GM10248 (cell line): ENCODE results near the gene EPHB1.

Source experiments
- CTCF ChIA-PET: fragments of 300-600 bp; sonication (Branson Sonifier 250); formaldehyde crosslinking; extraction: SDS; loops from one replicate; lab custom pipeline; 2021; ENCODE audit warnings: antibody characterized with exemption; lab: Yijun Ruan, JAX
- POLR2A ChIA-PET: fragments of 350-650 bp; sonication (Branson Sonifier 250); formaldehyde crosslinking; extraction: SDS; loops from one replicate; lab custom pipeline; 2020; ENCODE audit warnings: antibody characterized with exemption; lab: Yijun Ruan, JAX
- DNase-seq: peaks from one replicate; pipeline ENCODE4 v3.0.0; 2012; ENCODE audit errors: extremely low spot score
- TF ChIP-seq, protein P1 (sequence below): IDR thresholded peaks from 2 replicates; pipeline ENCODE4 v1.5.1; 2012; ENCODE audit warnings: mild to moderate bottlenecking, low read depth; ENCODE audit errors: extremely low read depth, missing control alignments, control extremely low read depth

EPHB1 gene

DNA sequence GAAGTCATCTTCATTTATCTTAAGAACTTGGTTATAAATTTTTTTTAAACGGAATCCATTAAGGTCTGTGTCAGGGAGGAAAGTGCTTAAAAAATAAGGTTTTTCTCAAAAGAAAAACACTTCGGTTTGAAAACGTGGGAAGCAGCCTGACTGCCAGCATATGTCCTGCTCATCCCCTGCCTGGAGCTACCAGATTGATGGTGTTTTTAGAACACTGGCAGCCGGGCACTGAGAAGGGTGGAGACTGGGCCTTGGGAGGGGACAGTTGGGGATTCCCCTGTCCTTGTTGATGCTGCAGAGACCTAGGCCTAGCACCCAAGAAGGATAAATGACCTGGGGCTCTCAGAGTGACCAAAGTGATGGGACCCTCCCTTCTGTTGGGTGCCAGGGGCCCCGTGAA lies 296.9 kb downstream of the EPHB1 start:
- ChIA-PET CTCF (no interaction called here), POLR2A (no interaction called here)
- DNase-seq = no peak
- TF ChIP-seq, protein P1, sequence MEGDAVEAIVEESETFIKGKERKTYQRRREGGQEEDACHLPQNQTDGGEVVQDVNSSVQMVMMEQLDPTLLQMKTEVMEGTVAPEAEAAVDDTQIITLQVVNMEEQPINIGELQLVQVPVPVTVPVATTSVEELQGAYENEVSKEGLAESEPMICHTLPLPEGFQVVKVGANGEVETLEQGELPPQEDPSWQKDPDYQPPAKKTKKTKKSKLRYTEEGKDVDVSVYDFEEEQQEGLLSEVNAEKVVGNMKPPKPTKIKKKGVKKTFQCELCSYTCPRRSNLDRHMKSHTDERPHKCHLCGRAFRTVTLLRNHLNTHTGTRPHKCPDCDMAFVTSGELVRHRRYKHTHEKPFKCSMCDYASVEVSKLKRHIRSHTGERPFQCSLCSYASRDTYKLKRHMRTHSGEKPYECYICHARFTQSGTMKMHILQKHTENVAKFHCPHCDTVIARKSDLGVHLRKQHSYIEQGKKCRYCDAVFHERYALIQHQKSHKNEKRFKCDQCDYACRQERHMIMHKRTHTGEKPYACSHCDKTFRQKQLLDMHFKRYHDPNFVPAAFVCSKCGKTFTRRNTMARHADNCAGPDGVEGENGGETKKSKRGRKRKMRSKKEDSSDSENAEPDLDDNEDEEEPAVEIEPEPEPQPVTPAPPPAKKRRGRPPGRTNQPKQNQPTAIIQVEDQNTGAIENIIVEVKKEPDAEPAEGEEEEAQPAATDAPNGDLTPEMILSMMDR = no peak

GRCh38 chr3:135093121-135093520 lies 298.1 kb downstream of the EPHB1 start:
- ChIA-PET CTCF (no interaction called here), POLR2A (no interaction called here)
- DNase-seq = no peak
- TF ChIP-seq, protein P1 = no peak

- no peak for DNase-seq
- ChIA-PET CTCF (interaction anchor here (1.7 kb wide), 1 partner anchor 13 kb away, joined by 4 read pairs; no protein-coding TSS in a partner anchor), POLR2A (no interaction called here)
- TF ChIP-seq, protein P1 = no peak
Measured at GRCh38 chr3:135097276-135097946, 302.4 kb downstream of the EPHB1 start.

DNA sequence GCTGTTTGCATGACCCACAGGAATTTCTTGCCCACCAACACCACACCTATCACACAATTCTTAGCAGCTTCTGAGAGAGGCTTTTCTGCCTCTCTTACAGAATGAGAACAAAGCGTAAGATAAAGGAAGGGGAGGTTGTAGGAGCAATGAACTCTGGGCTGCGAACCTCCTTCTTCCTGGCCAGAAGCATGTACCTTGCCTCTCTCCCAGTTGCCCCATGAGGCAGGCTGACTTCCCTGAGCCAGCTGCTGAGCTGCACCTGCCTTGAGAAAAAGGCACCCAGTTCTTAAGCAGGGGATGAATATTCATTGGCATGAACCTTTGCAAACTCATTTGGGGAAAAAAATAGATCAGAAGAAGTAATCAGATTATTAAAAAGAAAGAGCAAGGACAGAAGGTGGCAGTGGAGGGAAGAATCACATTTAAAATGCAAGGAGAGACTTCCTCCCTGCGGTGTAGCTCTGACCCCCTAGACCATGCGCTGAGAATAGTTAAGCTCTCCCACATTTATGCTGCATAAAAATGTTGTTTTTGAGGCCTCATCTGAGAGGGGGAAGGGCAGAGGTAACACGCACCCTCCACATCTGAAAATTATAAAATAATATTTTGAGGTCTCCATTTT lies 304.8 kb downstream of the EPHB1 start:
- DNase-seq = no peak
- CTCF ChIA-PET = no interaction called here
- TF ChIP-seq, protein P1 = no peak
- POLR2A ChIA-PET = no interaction called here

DNA sequence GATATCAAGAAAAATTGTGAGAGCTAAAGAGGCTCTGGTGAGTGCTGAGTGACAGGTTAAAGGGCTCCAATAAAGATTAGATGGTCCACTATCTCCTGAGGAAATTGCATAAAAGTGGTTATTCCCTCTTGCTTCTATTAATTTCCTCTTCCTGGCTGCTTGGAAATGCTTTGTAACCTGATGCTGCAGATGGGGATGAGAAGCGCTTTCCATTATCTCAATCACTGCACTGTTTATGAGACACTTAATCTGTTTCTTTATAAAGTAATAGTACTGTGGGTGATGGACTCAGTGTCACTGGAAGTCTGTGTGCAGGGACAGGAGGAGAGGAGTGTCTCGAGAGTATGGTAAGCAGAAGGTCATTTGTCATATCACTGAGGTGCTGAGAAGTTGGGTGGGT lies 305.3 kb downstream of the EPHB1 start:
- ChIA-PET CTCF (no interaction called here), POLR2A (no interaction called here)
- TF ChIP-seq, protein P1 = no peak
- no peak for DNase-seq

DNA sequence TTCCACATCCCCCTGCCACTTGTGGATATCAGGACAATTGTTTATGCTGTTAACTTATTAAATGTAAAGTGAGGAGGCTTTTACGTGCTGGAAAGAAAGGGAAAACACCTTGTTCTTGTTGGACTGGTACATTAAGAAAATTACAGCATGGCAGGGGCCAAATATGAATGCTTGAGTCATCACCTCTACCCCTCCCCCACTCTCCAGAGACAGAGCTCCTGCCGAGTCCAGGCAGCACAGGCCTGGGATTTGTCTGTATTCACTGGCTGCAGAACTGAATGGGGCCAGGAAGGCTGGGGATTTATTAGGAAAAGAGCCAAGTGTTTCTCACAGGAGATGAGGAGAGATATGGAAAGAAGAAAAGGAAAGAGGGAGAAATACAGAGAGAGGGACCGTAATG lies 308.9 kb downstream of the EPHB1 start:
- TF ChIP-seq, protein P1 = no peak
- POLR2A ChIA-PET = no interaction called here
- CTCF ChIA-PET = no interaction called here
- no peak for DNase-seq
